Measurements from ENCODE around the gene EPHB1. TPM values are rescaled to one million over a fixed set of nuclear protein-coding genes. Genes with fewer than 3 reads are reported as not detected.

The EPHB1 gene
- total RNA-seq, 1 experiment from 2014 or later, result 7.0 TPM

DNA sequence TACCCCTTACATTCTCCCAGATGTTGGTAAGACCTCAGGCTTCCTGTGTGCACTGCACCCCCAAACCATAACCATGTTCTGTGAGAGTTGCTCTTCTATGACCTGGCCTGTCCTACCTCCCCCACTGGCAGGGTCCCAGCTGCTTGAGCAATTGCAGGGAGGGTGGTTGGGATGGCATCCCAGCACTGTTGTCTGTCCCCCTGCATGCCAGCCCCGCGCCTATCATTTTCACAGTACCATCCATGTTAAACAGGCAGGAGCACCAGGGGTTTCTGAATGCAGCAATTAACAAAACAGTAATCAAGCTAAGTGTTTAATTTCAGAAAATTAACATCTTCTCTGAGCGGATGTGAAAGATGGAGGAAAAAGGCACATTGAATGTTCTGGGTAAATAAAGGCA lies 345.5 kb downstream of the EPHB1 start:
- H3K27ac Mint-ChIP-seq, result no peak overlapping the region

DNA sequence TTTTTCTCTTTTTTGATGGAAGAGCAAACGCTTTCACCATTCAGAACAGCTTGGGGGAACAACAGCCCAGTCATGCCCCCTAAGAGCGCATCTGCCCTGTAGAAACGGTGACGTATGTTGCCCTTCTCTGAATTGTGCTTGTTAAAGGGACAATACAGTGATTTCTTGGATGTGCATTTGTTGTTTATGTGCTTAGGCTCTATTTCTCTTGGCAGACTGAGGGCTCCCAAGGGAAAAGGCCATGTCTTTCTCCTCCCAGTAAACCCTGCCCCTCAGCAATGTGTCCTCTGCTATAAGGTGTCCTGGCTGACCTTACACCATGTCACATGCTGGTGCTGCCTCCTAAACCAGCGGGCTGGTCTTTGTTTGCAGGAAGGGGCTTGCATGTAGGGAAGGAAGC lies 346.1 kb downstream of the EPHB1 start:
- H3K27ac Mint-ChIP-seq, result no peak overlapping the region
- ChIA-PET POLR2A (interaction anchor here (0.6 to 0.7 kb wide), 2 partner anchors 28 to 279 kb away, joined by 3 to 5 read pairs; no protein-coding TSS in a partner anchor), CTCF (no interaction called here)
- ATAC-seq (no peak), DNase-seq (ENCODE audit: low spot score) (no peak)
- H3K4me3 Mint-ChIP-seq, result no peak overlapping the region
- H3K9me3 Mint-ChIP-seq, result no peaks in the 10 kb centered on the region
- H3K4me1 Mint-ChIP-seq, result no peaks in the 10 kb centered on the region
- TF ChIP-seq ELF4 (CRISPR knock-in tag; IDR thresholded peaks at IDR 0.05; ENCODE audit: low read depth) (no peak), RORB (CRISPR knock-in tag; IDR thresholded peaks at IDR 0.05) (no peak), SMAD4 (CRISPR knock-in tag; IDR thresholded peaks at IDR 0.05) (no peak), ZNF416 (CRISPR knock-in tag; IDR thresholded peaks at IDR 0.05) (no peak), NFATC4 (CRISPR knock-in tag; IDR thresholded peaks at IDR 0.05) (no peak), FOXP1 (CRISPR knock-in tag; IDR thresholded peaks at IDR 0.05; ENCODE audit: borderline replicate concordance) (no peak), TEAD4 (CRISPR knock-in tag; IDR thresholded peaks at IDR 0.05) (no peak)
- TF ChIP-seq, protein P1, sequence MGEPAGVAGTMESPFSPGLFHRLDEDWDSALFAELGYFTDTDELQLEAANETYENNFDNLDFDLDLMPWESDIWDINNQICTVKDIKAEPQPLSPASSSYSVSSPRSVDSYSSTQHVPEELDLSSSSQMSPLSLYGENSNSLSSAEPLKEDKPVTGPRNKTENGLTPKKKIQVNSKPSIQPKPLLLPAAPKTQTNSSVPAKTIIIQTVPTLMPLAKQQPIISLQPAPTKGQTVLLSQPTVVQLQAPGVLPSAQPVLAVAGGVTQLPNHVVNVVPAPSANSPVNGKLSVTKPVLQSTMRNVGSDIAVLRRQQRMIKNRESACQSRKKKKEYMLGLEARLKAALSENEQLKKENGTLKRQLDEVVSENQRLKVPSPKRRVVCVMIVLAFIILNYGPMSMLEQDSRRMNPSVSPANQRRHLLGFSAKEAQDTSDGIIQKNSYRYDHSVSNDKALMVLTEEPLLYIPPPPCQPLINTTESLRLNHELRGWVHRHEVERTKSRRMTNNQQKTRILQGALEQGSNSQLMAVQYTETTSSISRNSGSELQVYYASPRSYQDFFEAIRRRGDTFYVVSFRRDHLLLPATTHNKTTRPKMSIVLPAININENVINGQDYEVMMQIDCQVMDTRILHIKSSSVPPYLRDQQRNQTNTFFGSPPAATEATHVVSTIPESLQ (CRISPR knock-in tag; IDR thresholded peaks at IDR 0.05), result no peak
- TF ChIP-seq, protein P2, sequence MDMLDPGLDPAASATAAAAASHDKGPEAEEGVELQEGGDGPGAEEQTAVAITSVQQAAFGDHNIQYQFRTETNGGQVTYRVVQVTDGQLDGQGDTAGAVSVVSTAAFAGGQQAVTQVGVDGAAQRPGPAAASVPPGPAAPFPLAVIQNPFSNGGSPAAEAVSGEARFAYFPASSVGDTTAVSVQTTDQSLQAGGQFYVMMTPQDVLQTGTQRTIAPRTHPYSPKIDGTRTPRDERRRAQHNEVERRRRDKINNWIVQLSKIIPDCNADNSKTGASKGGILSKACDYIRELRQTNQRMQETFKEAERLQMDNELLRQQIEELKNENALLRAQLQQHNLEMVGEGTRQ (CRISPR knock-in tag; IDR thresholded peaks at IDR 0.05), result no peak
- TF ChIP-seq, protein P3, sequence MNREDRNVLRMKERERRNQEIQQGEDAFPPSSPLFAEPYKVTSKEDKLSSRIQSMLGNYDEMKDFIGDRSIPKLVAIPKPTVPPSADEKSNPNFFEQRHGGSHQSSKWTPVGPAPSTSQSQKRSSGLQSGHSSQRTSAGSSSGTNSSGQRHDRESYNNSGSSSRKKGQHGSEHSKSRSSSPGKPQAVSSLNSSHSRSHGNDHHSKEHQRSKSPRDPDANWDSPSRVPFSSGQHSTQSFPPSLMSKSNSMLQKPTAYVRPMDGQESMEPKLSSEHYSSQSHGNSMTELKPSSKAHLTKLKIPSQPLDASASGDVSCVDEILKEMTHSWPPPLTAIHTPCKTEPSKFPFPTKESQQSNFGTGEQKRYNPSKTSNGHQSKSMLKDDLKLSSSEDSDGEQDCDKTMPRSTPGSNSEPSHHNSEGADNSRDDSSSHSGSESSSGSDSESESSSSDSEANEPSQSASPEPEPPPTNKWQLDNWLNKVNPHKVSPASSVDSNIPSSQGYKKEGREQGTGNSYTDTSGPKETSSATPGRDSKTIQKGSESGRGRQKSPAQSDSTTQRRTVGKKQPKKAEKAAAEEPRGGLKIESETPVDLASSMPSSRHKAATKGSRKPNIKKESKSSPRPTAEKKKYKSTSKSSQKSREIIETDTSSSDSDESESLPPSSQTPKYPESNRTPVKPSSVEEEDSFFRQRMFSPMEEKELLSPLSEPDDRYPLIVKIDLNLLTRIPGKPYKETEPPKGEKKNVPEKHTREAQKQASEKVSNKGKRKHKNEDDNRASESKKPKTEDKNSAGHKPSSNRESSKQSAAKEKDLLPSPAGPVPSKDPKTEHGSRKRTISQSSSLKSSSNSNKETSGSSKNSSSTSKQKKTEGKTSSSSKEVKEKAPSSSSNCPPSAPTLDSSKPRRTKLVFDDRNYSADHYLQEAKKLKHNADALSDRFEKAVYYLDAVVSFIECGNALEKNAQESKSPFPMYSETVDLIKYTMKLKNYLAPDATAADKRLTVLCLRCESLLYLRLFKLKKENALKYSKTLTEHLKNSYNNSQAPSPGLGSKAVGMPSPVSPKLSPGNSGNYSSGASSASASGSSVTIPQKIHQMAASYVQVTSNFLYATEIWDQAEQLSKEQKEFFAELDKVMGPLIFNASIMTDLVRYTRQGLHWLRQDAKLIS (CRISPR knock-in tag; IDR thresholded peaks at IDR 0.05; ENCODE audit: borderline replicate concordance), result no peak
- TF ChIP-seq, protein P4, sequence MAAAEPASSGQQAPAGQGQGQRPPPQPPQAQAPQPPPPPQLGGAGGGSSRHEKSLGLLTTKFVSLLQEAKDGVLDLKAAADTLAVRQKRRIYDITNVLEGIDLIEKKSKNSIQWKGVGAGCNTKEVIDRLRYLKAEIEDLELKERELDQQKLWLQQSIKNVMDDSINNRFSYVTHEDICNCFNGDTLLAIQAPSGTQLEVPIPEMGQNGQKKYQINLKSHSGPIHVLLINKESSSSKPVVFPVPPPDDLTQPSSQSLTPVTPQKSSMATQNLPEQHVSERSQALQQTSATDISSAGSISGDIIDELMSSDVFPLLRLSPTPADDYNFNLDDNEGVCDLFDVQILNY (CRISPR knock-in tag; IDR thresholded peaks at IDR 0.05), result no peak
- H3K36me3 Mint-ChIP-seq, result no peaks in the 10 kb centered on the region
- H3K27me3 Mint-ChIP-seq (ENCODE audit: low read depth), result no peaks in the 10 kb centered on the region

More for the DNA sequence above, 345.5 kb downstream of the EPHB1 start:
- no peaks in the 10 kb centered on the region for H3K4me1 Mint-ChIP-seq
- DNase-seq (ENCODE audit: low spot score) (no peak), ATAC-seq (no peak)
- H3K27me3 Mint-ChIP-seq (ENCODE audit: low read depth), result no peaks in the 10 kb centered on the region
- ChIA-PET CTCF (no interaction called here), POLR2A (no interaction called here)
- no peaks in the 10 kb centered on the region for H3K36me3 Mint-ChIP-seq
- no peaks in the 10 kb centered on the region for H3K9me3 Mint-ChIP-seq
- H3K4me3 Mint-ChIP-seq, result no peak overlapping the region
- TF ChIP-seq ZNF423 (CRISPR knock-in tag; IDR thresholded peaks at IDR 0.05) (no peak), SMAD3 (CRISPR knock-in tag; IDR thresholded peaks at IDR 0.05; ENCODE audit: borderline replicate concordance) (no peak), ZNF671 (CRISPR knock-in tag; IDR thresholded peaks at IDR 0.05) (no peak), ZNF317 (CRISPR knock-in tag; IDR thresholded peaks at IDR 0.05; ENCODE audit: borderline replicate concordance, low read depth) (no peak), TP53 (CRISPR knock-in tag; IDR thresholded peaks at IDR 0.05) (no peak), ETV6 (CRISPR knock-in tag; IDR thresholded peaks at IDR 0.05) (no peak), EMX1 (CRISPR knock-in tag; IDR thresholded peaks at IDR 0.05) (no peak), NFATC4 (CRISPR knock-in tag; IDR thresholded peaks at IDR 0.05) (no peak), SOX15 (CRISPR knock-in tag; IDR thresholded peaks at IDR 0.05) (no peak), NFYB (CRISPR knock-in tag; conservative IDR thresholded peaks at IDR 0.05; ENCODE audit: low read depth) (no peak), RORB (CRISPR knock-in tag; IDR thresholded peaks at IDR 0.05) (no peak), ZNF416 (CRISPR knock-in tag; IDR thresholded peaks at IDR 0.05) (no peak)
- TF ChIP-seq, protein P5, sequence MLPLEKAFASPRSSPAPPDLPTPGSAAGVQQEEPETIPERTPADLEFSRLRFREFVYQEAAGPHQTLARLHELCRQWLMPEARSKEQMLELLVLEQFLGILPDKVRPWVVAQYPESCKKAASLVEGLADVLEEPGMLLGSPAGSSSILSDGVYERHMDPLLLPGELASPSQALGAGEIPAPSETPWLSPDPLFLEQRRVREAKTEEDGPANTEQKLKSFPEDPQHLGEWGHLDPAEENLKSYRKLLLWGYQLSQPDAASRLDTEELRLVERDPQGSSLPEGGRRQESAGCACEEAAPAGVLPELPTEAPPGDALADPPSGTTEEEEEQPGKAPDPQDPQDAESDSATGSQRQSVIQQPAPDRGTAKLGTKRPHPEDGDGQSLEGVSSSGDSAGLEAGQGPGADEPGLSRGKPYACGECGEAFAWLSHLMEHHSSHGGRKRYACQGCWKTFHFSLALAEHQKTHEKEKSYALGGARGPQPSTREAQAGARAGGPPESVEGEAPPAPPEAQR (CRISPR knock-in tag; IDR thresholded peaks at IDR 0.05), result no peak
- TF ChIP-seq, protein P6, sequence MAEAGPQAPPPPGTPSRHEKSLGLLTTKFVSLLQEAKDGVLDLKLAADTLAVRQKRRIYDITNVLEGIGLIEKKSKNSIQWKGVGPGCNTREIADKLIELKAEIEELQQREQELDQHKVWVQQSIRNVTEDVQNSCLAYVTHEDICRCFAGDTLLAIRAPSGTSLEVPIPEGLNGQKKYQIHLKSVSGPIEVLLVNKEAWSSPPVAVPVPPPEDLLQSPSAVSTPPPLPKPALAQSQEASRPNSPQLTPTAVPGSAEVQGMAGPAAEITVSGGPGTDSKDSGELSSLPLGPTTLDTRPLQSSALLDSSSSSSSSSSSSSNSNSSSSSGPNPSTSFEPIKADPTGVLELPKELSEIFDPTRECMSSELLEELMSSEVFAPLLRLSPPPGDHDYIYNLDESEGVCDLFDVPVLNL (CRISPR knock-in tag; IDR thresholded peaks at IDR 0.05; ENCODE audit: borderline replicate concordance, low read depth), result no peak
- TF ChIP-seq, protein P7, sequence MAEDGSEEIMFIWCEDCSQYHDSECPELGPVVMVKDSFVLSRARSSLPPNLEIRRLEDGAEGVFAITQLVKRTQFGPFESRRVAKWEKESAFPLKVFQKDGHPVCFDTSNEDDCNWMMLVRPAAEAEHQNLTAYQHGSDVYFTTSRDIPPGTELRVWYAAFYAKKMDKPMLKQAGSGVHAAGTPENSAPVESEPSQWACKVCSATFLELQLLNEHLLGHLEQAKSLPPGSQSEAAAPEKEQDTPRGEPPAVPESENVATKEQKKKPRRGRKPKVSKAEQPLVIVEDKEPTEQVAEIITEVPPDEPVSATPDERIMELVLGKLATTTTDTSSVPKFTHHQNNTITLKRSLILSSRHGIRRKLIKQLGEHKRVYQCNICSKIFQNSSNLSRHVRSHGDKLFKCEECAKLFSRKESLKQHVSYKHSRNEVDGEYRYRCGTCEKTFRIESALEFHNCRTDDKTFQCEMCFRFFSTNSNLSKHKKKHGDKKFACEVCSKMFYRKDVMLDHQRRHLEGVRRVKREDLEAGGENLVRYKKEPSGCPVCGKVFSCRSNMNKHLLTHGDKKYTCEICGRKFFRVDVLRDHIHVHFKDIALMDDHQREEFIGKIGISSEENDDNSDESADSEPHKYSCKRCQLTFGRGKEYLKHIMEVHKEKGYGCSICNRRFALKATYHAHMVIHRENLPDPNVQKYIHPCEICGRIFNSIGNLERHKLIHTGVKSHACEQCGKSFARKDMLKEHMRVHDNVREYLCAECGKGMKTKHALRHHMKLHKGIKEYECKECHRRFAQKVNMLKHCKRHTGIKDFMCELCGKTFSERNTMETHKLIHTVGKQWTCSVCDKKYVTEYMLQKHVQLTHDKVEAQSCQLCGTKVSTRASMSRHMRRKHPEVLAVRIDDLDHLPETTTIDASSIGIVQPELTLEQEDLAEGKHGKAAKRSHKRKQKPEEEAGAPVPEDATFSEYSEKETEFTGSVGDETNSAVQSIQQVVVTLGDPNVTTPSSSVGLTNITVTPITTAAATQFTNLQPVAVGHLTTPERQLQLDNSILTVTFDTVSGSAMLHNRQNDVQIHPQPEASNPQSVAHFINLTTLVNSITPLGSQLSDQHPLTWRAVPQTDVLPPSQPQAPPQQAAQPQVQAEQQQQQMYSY (CRISPR knock-in tag; IDR thresholded peaks at IDR 0.05), result no peak
